IPS-18a (cell line): ENCODE data around the gene MCAM.
A peak's percentile ranks its signal among the peaks of the same experiment; 100 is the strongest.

ENCODE experiments used
- H3K27ac ChIP-seq: one replicate; pipeline ENCODE4 v1.5.1; 2013; ENCODE audit warnings: low read length
- H3K27me3 ChIP-seq: one replicate; pipeline ENCODE4 v1.6.1; 2013; ENCODE audit warnings: mild to moderate bottlenecking, low read length; ENCODE audit not compliant: control insufficient read depth, insufficient read depth
- H3K36me3 ChIP-seq: one replicate; pipeline ENCODE4 v1.6.1; 2013; ENCODE audit warnings: low read depth, low read length; ENCODE audit not compliant: control insufficient read depth
- H3K4me1 ChIP-seq: one replicate; pipeline ENCODE4 v1.6.1; 2013; ENCODE audit warnings: low read depth, low read length; ENCODE audit not compliant: control insufficient read depth
- H3K4me3 ChIP-seq: one replicate; pipeline ENCODE4 v1.5.1; 2013; ENCODE audit warnings: low read length
- H3K9ac ChIP-seq: one replicate; pipeline ENCODE4 v1.6.1; 2013; ENCODE audit warnings: mild to moderate bottlenecking, low read length, moderate library complexity
- H3K9me3 ChIP-seq: one replicate; pipeline ENCODE4 v1.6.1; 2013; ENCODE audit warnings: low read depth, low read length; ENCODE audit not compliant: control insufficient read depth

Gene MCAM

DNA sequence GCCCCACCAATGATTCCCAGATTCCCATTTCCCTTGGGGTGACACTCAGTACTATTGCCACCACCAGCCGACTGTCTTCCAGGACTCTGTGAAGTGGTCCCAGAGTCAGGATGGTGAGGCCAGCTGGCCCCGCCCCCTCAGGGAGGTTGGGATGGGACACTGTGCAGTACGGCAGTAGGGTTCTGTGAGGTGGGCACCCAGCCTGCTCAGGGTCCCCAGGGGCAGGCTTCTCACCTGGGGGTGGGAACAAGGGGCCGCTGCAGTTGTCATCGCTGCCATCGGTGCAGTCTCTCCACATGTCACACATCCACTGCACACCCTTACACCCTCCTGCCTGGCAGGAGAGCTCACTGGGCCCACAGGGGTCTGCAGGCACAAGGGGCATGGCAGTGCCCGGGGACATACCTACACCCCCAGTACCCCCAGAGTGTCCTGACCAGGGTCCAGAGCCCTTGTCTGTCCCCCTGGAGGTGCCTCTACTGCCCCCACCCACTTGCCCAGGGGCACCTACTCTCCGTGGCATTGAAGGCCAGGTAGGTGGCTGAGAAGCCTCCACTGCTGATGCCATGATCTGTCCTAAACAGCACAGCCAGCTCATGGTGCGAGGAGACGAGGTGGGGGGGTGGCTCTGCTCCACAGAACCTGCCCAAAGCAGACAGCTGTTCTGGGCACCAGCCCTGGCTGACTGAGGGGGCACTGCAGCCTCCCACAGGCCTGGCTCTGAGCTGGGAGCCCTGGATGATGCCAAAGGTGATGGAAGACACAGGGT is 25.6 kb upstream of the MCAM start:
- Histone ChIP-seq H3K27ac (no peak overlapping the region), H3K9ac (no peak overlapping the region), H3K27me3 (peaks cover 41% of the 10 kb centered on the region), H3K9me3 (no peaks in the 10 kb centered on the region), H3K4me1 (peaks cover 13% of the 10 kb centered on the region), H3K36me3 (no peaks in the 10 kb centered on the region), H3K4me3 (no peak overlapping the region)

- Histone ChIP-seq H3K4me3 (no peak overlapping the region), H3K9me3 (no peaks in the 10 kb centered on the region), H3K9ac (no peak overlapping the region), H3K27me3 (peaks cover 41% of the 10 kb centered on the region), H3K27ac (no peak overlapping the region), H3K4me1 (peaks cover 13% of the 10 kb centered on the region), H3K36me3 (no peaks in the 10 kb centered on the region)
Measured at GRCh38 chr11:119342023-119342300, 25.0 kb upstream of the MCAM start.

GRCh38 chr11:119341222-119342022 is 24.5 kb upstream of the MCAM start:
- Histone ChIP-seq H3K27ac (no peak overlapping the region), H3K4me1 (peaks cover 13% of the 10 kb centered on the region), H3K9ac (no peak overlapping the region), H3K36me3 (peaks cover 3% of the 10 kb centered on the region), H3K4me3 (peak overlapping the region; percentile 51), H3K9me3 (no peaks in the 10 kb centered on the region), H3K27me3 (peaks cover 41% of the 10 kb centered on the region)

GRCh38 chr11:119340335-119341221 is 23.6 kb upstream of the MCAM start, which contains the start of gene C1QTNF5:
TSS of gene C1QTNF5 (minus strand) at chr11:119340883. CDS start at chr11:119340397, 486 bp downstream.
- Histone ChIP-seq H3K9me3 (no peaks in the 10 kb centered on the region), H3K36me3 (peaks cover 7% of the 10 kb centered on the region), H3K4me1 (peaks cover 13% of the 10 kb centered on the region), H3K27ac (no peak within 1 kb of the TSS), H3K4me3 (peak within 1 kb of the TSS; percentile 51), H3K27me3 (peaks cover 41% of the 10 kb centered on the region), H3K9ac (no peak within 1 kb of the TSS)

DNA sequence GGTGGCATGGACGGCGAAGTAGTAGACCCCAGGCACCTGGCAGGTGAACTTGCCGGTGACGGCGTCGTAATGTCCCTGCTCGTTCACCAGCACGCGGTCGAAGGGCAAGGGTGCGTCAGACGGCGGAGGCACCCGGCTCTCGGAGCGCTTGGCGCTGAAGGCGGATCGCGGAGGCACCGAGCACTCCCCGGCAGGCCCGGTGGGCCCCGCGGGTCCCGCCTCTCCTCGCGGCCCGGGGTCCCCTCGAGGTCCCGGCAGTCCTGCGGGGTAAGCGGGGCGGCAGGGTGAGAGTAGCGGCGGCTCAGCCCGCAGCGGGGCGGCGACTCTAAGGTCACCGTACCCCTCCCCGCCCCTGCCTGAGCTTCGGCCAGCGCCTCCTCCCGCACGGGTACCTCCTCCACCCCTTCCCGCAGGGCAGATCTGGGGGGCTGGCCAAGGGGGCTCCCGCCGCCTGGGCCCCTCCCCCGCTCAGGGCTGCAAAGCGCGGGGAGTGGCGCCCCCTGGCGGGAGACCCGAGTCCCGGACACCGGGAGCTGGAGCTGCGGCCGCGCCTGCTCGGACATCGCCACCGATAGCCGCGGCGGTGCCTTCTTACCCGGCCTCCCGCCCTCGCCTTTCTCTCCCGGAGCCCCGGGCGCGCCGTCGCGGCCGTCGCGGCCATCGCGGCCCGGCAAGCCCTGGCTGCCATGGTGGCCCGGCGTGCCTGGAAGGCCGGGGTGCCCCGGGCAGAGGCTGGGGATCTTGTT is 22.8 kb upstream of the MCAM start:
- Histone ChIP-seq H3K9ac (no peak overlapping the region), H3K36me3 (peaks cover 7% of the 10 kb centered on the region), H3K27ac (no peak overlapping the region), H3K27me3 (peaks cover 41% of the 10 kb centered on the region), H3K4me3 (peak overlapping the region; percentile 51), H3K9me3 (no peaks in the 10 kb centered on the region), H3K4me1 (peaks cover 13% of the 10 kb centered on the region)

DNA sequence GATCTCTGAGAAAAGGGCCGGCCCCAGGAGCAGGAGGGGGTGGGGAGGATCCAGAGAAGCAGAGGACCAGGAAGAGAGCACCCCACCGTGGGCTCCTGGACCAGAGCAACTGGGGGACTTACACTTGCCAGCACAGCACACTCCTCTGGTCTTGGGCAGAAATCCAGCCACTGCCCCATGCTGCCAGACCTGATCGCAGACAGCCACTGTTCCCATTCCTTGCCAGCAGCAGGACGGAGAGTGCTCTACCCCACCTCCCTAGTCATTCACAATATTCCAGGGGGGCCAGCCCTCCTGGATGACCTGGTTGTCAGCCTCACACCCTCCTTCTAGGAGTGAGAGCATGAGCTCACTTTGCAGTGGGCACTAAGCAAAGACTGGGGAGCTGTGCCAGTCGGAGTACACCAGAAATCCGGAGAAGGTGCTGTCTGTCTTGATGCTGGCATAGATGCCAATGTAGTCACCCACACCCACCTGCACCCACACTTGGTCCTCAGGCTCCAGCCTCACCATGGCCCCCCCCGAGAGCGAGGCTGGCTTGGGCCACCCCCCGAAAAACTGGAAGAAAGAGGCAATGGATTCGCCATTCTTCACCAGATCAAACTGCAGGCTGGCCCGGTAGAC is 22.1 kb upstream of the MCAM start:
- H3K9ac ChIP-seq, result no peak overlapping the region
- H3K4me1 ChIP-seq, result peaks cover 13% of the 10 kb centered on the region
- H3K27ac ChIP-seq, result no peak overlapping the region
- peaks cover 41% of the 10 kb centered on the region for H3K27me3 ChIP-seq
- no peaks in the 10 kb centered on the region for H3K9me3 ChIP-seq
- H3K4me3 ChIP-seq, result peak overlapping the region; percentile 51
- H3K36me3 ChIP-seq, result peaks cover 7% of the 10 kb centered on the region

GRCh38 chr11:119338318-119338890 is 21.5 kb upstream of the MCAM start:
- H3K9me3 ChIP-seq, result no peaks in the 10 kb centered on the region
- H3K4me3 ChIP-seq, result peak overlapping the region; percentile 40
- H3K27me3 ChIP-seq, result peaks cover 41% of the 10 kb centered on the region
- H3K27ac ChIP-seq, result no peak overlapping the region
- H3K36me3 ChIP-seq, result peaks cover 7% of the 10 kb centered on the region
- no peak overlapping the region for H3K9ac ChIP-seq
- H3K4me1 ChIP-seq, result peaks cover 16% of the 10 kb centered on the region

- Histone ChIP-seq H3K9me3 (no peaks in the 10 kb centered on the region), H3K27ac (no peak overlapping the region), H3K36me3 (peaks cover 7% of the 10 kb centered on the region), H3K27me3 (peaks cover 41% of the 10 kb centered on the region), H3K9ac (no peak overlapping the region), H3K4me3 (peak overlapping the region; percentile 40), H3K4me1 (peaks cover 16% of the 10 kb centered on the region)
Measured at GRCh38 chr11:119337581-119338317, 20.8 kb upstream of the MCAM start.

DNA sequence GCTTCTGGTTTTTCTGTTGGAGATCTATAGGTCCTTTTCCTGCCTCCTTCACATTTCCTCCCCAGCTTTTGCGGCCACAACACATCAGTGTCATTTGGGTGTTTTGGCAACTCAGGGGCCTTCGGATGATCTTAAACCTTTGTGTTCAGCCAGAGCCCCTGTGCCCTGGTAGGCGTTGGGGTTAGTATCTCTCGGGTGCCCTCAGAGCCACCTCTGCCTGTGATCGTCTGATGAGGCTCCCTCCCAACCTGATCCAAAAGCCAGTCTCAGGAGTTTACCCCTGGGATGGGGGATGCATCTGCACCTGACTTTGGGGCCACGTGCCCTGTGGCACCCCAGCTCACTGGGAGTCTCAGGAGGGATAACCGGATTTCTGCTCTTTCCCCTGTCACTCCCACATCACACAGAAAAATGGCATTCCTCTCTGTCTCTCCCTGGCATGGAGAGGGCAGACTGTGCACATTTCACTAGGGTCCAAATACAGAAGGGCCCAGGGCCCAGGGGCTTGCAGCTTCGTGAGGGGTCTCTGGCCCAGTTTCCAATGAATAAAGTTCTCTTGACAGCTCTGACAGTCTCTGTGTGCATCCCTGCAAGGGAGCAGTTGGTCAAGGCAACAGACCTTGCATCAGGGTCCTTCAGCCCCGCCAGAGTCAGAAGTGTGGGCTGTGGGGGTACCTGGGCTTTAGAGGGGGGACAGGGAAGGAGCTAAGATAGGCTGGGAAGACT is 20.0 kb upstream of the MCAM start:
- Histone ChIP-seq H3K27ac (no peak overlapping the region), H3K9me3 (no peaks in the 10 kb centered on the region), H3K4me1 (peaks cover 16% of the 10 kb centered on the region), H3K4me3 (no peak overlapping the region), H3K27me3 (peaks cover 36% of the 10 kb centered on the region), H3K9ac (no peak overlapping the region), H3K36me3 (peaks cover 7% of the 10 kb centered on the region)
